Esophagus muscularis mucosa (tissue), 4 donors: ENCODE measurements around the gene SLITRK3. TPM values are rescaled to one million over a fixed set of nuclear protein-coding genes. Genes with fewer than 3 reads are reported as not detected.

Source experiments
- DNase-seq: peaks from one replicate; pipeline ENCODE4 v3.0.0-alpha.2; 2017; ENCODE audit errors: extremely low spot score
- H3K27ac ChIP-seq, 4 donors: fragments of 200-600 bp; sonication (generic); replicated peaks in 1 of 4; 1 replicate in 3 of 4; 2 replicates in 1 of 4; pipeline ENCODE4 v1.5.1; 2016 to 2019; ENCODE audit warnings: mild to moderate bottlenecking in 1 of 4
- H3K27me3 ChIP-seq, 4 donors: fragments of 200-600 bp; sonication (generic); one replicate each; pipeline versions ENCODE4 v1.5.1 to v1.6.0; 2016 to 2019
- H3K36me3 ChIP-seq, 4 donors: fragments of 200-600 bp; sonication (generic); one replicate each; pipeline ENCODE4 v1.5.1; 2016 to 2019
- H3K4me1 ChIP-seq, 4 donors: fragments of 200-600 bp; sonication (generic); one replicate each; pipeline ENCODE4 v1.5.1; 2016 to 2019
- H3K4me3 ChIP-seq, 4 donors: fragments of 200-600 bp; sonication (generic); 1 replicate in 2 of 4; 2 replicates in 2 of 4; pipeline ENCODE4 v1.5.1; 2016 to 2019; ENCODE audit warnings: mild to moderate bottlenecking in 4 of 4, moderate library complexity in 1 of 4
- H3K9me3 ChIP-seq, 4 donors: fragments of 200-600 bp; sonication (generic); 1 replicate in 3 of 4; 2 replicates in 1 of 4; pipeline ENCODE4 v1.5.1; 2016 to 2019
- CTCF ChIP-seq, 3 experiments: fragments of 200-600 bp in 2 of 3; fragments of 450-650 bp in 1 of 3; sonication (generic) in 2 of 3; IDR thresholded peaks; one replicate each; pipeline ENCODE4 v1.5.1; 2017 to 2019; ENCODE audit warnings: antibody characterized with exemption in 3 of 3, mild to moderate bottlenecking in 2 of 3, moderate library complexity in 1 of 3
- EP300 ChIP-seq: sonication (generic); formaldehyde crosslinking; IDR thresholded peaks from one replicate; pipeline ENCODE4 v1.6.1; 2017; ENCODE audit warnings: antibody characterized with exemption
- POLR2A ChIP-seq: fragments of 450-650 bp; IDR thresholded peaks from one replicate; pipeline ENCODE4 v1.6.1; 2017; ENCODE audit warnings: antibody characterized with exemption, moderate library complexity, mild to moderate bottlenecking, low read depth
- POLR2AphosphoS5 ChIP-seq, 2 donors: sonication (generic); formaldehyde crosslinking; IDR thresholded peaks; one replicate each; pipeline ENCODE4 v1.6.1; 2017; ENCODE audit warnings: antibody characterized with exemption in 2 of 2
- WGBS: methylation state at CpG from one replicate; pipeline ENCODE4 v1.1.5; 2018; 5-methylcytosine and 5-hydroxymethylcytosine counted together
- intact Hi-C: fragments of 100-400 bp; cut with DNase I; formaldehyde crosslinking; loops from one replicate; pipeline ENCODE4 v1.15.1; 2023
- total RNA-seq, 4 donors: library from RNA; depleted of rRNA; stranded (reverse); fragments of >200 nt; gene quantifications; one replicate each; pipeline versions ENCODE4 v1.1.0 to v1.2.1, GENCODE V29; 2016

SLITRK3 gene
- total RNA-seq, 4 donors from 2014 or later, result 14.5 to 29.3 (median 16.9) TPM

GRCh38 chr3:165212580-165212979 is 16.4 kb upstream of the SLITRK3 start:
- WGBS, result 50% methylated on average over 1 of the region's 1 CpG
- DNase-seq, result no peak
- Histone ChIP-seq H3K27me3 (no peaks in the 10 kb centered on the region), H3K4me3 (no peak overlapping the region), H3K4me1 (peaks cover 0 to 79% (median 43%) of the 10 kb centered on the region in 4 donors), H3K36me3 (no peaks in the 10 kb centered on the region), H3K9me3 (no peaks in the 10 kb centered on the region), H3K27ac (peak overlapping the region; percentile 67 to 82 (median 69))
- intact Hi-C loops, result loop anchor here (10.0 kb wide), 1 partner anchor 602 kb away; no protein-coding TSS in a partner anchor
- no peak for TF ChIP-seq EP300
- no peak for TF ChIP-seq POLR2A
- no peak for TF ChIP-seq CTCF (IDR thresholded peaks at IDR 0.05)
- TF ChIP-seq POLR2AphosphoS5 (IDR thresholded peaks at IDR 0.05), result no peak

- H3K4me3 ChIP-seq, result peak overlapping the region in 3 of 4 donors; percentile 3 to 23 (median 6)
- 64% methylated on average over 4 of the region's 4 CpGs for WGBS
- peaks cover 0 to 70% (median 35%) of the 10 kb centered on the region in 4 donors for H3K4me1 ChIP-seq
- intact Hi-C loops, result loop anchor here (10.0 kb wide), 1 partner anchor 603 kb away; no protein-coding TSS in a partner anchor
- H3K27ac ChIP-seq, result peak overlapping the region; percentile 67 to 82 (median 69)
- TF ChIP-seq CTCF (IDR thresholded peaks at IDR 0.05) (no peak), POLR2AphosphoS5 (IDR thresholded peaks at IDR 0.05) (no peak), POLR2A (no peak), EP300 (no peak)
- DNase-seq, result no peak
- no peaks in the 10 kb centered on the region for H3K36me3 ChIP-seq
- no peaks in the 10 kb centered on the region for H3K9me3 ChIP-seq
- H3K27me3 ChIP-seq, result no peaks in the 10 kb centered on the region
These were observed 15.5 kb upstream of the SLITRK3 start for GRCh38 chr3:165211721-165212120.

- H3K4me1 ChIP-seq, result peaks cover 0 to 63% (median 35%) of the 10 kb centered on the region in 4 donors
- no peaks in the 10 kb centered on the region for H3K9me3 ChIP-seq
- DNase-seq, result no peak
- no peak overlapping the region for H3K4me3 ChIP-seq
- no peaks in the 10 kb centered on the region for H3K27me3 ChIP-seq
- no peaks in the 10 kb centered on the region for H3K36me3 ChIP-seq
- intact Hi-C loops, result loop anchor here (10.0 kb wide), 1 partner anchor 604 kb away; no protein-coding TSS in a partner anchor
- H3K27ac ChIP-seq, result peak overlapping the region; percentile 67 to 82 (median 69)
- TF ChIP-seq CTCF (IDR thresholded peaks at IDR 0.05) (no peak), POLR2A (no peak), EP300 (no peak), POLR2AphosphoS5 (IDR thresholded peaks at IDR 0.05) (no peak)
- WGBS, result 83% methylated on average over 3 of the region's 3 CpGs
These were observed 14.5 kb upstream of the SLITRK3 start for GRCh38 chr3:165210727-165211126.

GRCh38 chr3:165210132-165210531 is 13.9 kb upstream of the SLITRK3 start:
- intact Hi-C loops, result loop anchor here (10.0 kb wide), 1 partner anchor 605 kb away; no protein-coding TSS in a partner anchor

More at GRCh38 chr3:165210132-165210531, 13.9 kb upstream of the SLITRK3 start:
- H3K36me3 ChIP-seq, result no peaks in the 10 kb centered on the region
- H3K4me1 ChIP-seq, result peaks cover 0 to 57% (median 29%) of the 10 kb centered on the region in 4 donors
- no peak for DNase-seq
- peak overlapping the region; percentile 67 to 82 (median 69) for H3K27ac ChIP-seq
- H3K4me3 ChIP-seq, result no peak overlapping the region
- no peaks in the 10 kb centered on the region for H3K9me3 ChIP-seq
- TF ChIP-seq EP300 (no peak), POLR2A (no peak), CTCF (IDR thresholded peaks at IDR 0.05) (peak in 2 of 3 experiments; percentile 29 to 51)
- no peaks in the 10 kb centered on the region for H3K27me3 ChIP-seq
